Activated gamma-delta T cell treated with Interleukin-2 at 50 U/mL for 16 hours (primary cell): ENCODE data around the gene DDI2.
"Not testable (repeated sequence)": the region's sequence is repeated elsewhere in the genome, so short reads cannot be mapped to it uniquely, and the experiment has no call there.

Experiments
- DNase-seq: peaks from one replicate; pipeline ENCODE4 v3.0.0-alpha.2; 2020

DDI2 gene

DNA sequence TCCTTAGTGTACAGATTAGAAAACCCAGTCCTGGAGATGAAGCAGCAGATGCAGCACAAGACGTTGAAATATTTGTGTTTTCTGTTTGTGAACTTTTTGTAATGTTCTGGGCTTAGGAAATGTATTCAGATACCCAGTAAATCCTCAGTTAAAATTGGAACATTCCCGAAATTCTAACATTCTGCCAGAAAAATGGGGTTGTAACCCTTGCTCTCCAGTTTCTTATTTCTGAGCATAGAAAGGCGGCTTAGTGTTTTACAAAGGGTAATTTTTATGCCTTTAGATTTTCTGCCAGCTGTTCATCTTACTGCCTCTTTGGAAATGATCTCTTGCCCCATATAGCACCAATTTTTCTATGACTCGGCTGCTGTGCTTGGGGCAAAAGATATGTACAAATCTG, 20.6 kb downstream of the DDI2 start:
- DNase-seq = no peak

DNA sequence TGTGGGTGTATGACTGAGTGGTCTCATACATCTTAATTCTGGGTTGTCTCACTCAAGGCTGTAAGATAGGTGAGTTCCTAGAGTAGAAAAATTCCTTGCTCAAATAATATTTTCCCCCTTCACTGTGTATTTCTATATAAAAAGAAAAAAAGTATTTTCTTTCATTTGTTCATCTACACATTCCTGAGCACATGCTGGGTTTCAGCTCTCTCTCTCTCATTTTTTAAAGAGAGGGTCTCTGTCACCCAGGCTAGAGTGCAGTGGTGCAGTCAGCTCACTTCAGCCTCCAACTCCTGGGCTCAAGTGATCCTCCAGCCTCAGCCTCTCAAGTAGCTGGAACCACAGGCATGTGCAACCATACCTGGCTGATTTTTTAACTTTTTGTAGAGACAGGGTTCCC, 22.0 kb downstream of the DDI2 start:
- no peak for DNase-seq

- DNase-seq = no peak
Observed at GRCh38 chr1:15639931-15640330, 22.7 kb downstream of the DDI2 start.

- DNase-seq = no peak
Observed at GRCh38 chr1:15640667-15641066, 23.4 kb downstream of the DDI2 start.

DNA sequence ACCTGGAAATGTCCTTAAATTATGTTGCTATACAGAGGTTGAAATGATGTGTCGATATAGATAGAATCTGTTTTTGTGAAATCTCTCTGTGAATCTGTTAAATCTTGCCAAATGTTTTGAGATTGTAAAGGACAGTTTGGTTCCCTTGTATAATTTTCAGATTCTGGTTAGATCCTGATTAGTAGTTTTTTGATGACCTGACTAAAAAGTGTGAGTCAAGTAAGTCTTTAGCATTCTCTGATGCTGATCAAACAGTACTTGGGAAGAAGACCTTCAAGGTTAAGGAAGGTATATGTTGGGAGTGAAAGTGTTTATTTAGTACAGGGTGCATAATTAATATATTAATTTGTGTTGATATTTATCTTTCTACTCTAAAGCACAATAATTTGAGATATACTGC, 32.7 kb downstream of the DDI2 start:
- DNase-seq = no peak

GRCh38 chr1:15650433-15650832, 33.2 kb downstream of the DDI2 start:
- DNase-seq = no peak

- not testable (repeated sequence) for DNase-seq
Observed at GRCh38 chr1:15652130-15652529, 34.9 kb downstream of the DDI2 start.

DNA sequence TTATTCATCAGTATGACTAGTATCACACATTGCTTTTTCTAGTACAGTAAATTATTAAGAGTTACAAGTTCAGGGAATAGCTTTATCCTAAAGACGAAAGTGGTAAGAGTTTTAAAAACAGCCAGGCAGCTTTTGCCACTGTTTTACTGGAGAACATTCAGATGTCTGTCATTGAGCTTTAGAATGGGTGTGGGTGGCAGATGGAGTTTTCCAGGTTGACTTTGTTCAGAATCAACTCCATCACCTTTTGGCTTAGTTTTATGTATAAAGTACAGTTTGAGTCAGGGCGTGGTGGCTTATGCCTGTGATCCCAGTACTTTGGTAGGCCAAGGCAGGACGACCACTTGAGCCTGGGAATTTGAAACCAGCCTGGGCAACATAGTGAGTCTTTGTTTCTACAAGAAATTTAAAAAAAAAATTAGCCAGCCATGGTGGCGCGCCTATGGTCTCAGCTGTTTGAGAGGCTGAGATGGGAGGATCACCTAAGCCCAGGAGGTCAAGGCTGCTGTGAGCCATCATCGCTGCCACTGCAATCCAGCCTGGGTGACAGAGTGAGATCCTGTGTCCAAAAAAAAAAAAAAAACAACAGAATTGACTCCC, 36.9 kb downstream of the DDI2 start:
- DNase-seq = no peak

GRCh38 chr1:15656464-15656863, 39.2 kb downstream of the DDI2 start:
- DNase-seq = no peak

GRCh38 chr1:15657021-15657420, 39.8 kb downstream of the DDI2 start:
- DNase-seq = no peak

DNA sequence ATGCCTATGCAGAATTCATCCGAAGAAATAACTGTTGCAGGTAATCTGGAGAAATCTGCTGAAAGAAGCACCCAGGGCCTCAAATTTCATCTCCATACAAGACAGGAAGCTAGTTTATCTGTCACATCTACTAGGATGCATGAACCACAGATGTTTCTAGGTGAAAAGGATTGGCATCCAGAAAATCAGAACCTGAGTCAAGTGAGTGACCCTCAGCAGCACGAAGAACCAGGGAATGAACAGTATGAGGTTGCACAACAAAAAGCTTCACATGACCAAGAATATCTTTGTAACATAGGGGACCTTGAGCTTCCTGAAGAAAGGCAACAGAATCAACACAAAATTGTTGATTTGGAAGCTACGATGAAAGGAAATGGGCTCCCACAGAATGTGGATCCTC, 42.9 kb downstream of the DDI2 start:
- no peak for DNase-seq

GRCh38 chr1:15662477-15662876, 45.2 kb downstream of the DDI2 start:
- no peak for DNase-seq

DNA sequence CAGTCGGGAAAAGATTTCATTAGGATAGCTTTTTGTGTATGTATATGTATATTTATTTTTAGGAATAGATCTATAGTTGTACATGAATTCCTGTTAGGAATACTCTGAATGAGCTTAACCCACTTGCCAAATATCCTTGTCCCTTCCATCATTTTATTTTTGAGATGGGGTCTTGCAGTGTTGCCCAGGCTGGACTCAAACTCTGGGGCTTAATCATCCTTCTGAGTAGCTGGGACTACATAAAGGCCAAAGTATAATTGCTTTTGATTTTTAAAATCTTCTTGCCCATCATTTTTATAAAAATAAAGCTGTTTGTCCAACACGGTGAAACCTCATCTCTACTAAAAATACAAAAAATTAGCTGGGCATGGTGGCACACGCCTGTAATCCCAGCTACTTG, 46.7 kb downstream of the DDI2 start:
- no peak for DNase-seq

DNA sequence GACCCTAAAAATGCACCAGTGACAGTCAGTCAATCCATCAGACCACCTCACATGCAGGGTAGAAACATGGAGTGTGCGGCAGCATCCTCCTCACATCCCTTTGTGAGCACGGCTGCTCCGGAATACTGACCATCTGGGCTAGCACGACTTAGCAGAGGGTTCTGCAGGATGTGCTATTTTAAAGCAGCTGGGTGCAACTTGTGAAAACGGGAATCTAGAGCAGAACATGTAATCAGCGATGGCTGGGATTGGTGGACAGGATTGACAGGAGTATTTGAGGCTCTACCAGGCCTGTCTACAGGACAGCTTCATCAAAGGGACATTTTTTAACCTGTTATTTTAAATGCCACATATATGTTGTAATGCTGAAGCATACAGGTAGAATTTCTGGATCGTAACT, 50.1 kb downstream of the DDI2 start:
- DNase-seq = no peak

DNA sequence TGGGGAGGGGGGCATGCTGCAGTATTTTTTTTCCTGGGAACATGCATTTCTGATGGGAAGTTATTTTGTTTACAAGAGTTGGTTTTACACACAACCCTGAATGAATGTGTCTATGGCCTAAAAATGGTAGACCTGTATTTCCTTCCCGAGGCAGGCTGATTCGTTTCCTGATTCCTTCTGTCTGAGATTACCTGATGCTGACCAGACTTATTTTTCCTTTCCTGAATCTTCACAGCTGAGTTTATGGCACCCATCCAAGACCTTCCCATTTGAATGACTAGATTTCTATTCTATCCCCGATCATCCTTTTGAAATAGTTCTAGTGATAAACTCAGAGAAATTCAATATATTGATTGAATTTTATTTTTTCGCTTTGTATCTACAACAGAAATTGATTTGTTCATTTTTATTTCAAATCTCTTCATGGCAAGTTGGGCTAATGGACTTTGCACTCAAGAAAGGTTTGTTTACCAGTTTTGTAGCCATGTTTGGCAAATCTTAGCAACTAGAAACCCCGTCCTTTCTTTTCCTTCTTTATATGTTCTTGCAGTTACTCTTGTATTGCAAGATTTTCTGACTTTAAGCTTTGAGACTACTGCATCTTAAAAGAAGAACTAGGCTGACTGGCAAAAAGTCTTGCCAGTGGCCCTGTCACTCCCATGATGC, 51.0 kb downstream of the DDI2 start:
- no peak for DNase-seq

DNA sequence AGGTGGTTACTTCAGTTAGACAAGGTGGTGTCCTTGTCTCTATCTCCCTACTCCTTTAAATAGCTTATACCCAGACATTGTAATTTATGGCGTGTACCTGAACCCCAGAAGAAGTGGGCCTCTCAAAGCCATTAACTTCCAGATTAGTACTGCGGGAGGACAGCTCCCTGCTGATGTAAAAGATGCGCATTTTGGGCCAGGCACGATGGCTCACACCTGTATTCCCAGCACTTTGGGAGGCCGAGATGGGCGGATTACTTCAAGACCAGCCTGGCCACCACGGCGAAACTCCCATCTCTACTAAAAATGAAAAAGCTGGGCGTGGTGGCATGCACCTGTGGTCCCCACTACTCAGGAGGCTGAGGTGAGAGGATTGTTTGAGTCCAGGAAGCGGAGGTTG, 51.8 kb downstream of the DDI2 start:
- DNase-seq = no peak

DNA sequence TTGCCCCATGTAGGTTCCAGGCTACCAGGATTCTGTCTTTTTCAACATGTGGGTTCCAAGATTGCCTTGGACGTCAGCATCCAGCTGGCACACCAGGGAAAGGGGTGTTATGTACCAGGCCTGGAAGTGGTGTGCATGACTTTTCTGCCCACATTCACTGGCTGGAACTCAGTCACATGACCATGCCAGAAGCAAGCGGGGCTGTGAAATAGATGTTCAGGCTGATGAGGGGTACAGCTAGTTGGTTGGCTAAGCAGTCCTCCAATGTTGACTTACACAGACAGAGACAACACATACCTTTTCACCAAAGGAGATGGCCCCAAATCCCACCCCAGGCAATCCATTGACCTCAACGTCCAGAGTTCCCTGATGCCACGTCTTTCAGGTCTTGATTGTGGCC, 52.6 kb downstream of the DDI2 start:
- DNase-seq = no peak

DNA sequence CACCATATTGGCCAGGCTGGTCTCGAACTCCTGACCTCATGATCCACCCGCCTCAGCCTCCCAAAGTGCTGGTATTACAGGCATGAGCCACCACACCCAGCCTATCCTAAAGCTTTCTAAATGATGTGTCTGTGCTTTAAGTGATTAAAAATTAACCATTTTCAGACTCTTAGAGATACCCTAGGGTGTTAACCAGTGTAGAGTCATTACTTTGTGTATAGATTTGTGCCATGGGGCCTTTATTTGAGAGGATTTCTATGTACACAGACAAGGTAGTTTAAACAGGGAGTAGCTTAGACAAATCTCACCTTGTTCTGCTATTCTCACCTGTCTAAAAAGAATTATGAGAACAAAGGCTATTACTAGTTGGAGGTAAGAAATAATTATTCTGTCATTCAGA, 54.2 kb downstream of the DDI2 start:
- DNase-seq = no peak

GRCh38 chr1:15674386-15675159, 57.3 kb downstream of the DDI2 start:
- DNase-seq = no peak

DNA sequence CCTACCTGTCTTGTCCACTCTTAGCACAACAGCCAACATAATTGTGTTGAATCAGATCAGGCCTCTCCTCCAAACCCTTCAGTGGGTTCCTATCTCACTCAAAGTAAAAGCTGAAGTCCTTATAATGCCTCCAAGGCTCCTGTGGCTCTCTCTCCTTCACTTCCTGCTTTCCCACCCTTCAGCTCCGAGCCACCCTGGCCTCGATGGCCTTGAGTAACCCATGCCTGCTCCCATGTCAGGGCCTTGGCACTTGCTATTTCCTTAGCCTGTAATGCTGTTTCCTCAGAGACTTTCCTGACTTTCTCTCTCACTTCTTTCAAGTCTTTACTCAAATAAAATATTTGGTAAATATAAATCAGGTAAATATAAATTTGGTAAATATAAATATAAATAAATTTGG, 58.8 kb downstream of the DDI2 start:
- no peak for DNase-seq

GRCh38 chr1:15676688-15677661, 59.7 kb downstream of the DDI2 start:
- DNase-seq = no peak

GRCh38 chr1:15678578-15678977, 61.3 kb downstream of the DDI2 start:
- no peak for DNase-seq

GRCh38 chr1:15680131-15680530, 62.9 kb downstream of the DDI2 start:
- no peak for DNase-seq
